ENCODE results near the gene ADAM12. TPM values are rescaled to one million over a fixed set of nuclear protein-coding genes. Genes with fewer than 3 reads are reported as not detected.

Gene ADAM12
- total and polyA plus RNA-seq, 10 of the 15 experiments (the other 5 are each of a cell fraction or from before 2014, with no cell fraction given), result under 0.01 to 0.62 (median 0.04) TPM; not detected in 5

DNA sequence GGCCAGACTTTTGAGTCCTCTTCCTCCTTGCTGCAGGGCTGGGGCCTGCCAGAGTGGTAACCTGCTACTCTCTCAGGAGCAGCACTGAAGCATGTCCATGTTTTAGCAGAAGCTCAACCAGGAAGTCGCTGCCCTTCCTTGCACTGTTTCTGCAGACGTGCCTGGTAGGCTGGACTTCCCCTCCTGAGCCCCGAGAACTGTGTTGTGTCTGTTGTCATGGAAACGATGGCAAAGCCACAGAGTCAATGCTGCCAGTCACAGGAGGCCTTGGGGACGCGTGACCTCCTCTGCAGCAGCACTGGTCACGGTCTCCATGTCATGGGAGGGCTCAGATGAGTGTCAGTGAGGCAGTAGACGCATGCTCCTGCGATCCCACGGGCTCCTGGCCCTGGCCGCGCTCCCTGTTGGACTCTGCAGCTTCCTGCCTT lies 346.5 kb downstream of the ADAM12 start (continued):
- TF ChIP-seq, protein P1, sequence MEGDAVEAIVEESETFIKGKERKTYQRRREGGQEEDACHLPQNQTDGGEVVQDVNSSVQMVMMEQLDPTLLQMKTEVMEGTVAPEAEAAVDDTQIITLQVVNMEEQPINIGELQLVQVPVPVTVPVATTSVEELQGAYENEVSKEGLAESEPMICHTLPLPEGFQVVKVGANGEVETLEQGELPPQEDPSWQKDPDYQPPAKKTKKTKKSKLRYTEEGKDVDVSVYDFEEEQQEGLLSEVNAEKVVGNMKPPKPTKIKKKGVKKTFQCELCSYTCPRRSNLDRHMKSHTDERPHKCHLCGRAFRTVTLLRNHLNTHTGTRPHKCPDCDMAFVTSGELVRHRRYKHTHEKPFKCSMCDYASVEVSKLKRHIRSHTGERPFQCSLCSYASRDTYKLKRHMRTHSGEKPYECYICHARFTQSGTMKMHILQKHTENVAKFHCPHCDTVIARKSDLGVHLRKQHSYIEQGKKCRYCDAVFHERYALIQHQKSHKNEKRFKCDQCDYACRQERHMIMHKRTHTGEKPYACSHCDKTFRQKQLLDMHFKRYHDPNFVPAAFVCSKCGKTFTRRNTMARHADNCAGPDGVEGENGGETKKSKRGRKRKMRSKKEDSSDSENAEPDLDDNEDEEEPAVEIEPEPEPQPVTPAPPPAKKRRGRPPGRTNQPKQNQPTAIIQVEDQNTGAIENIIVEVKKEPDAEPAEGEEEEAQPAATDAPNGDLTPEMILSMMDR (IDR thresholded peaks at IDR 0.05 in 2 of 3, conservative IDR thresholded peaks at IDR 0.05 in 1 of 3; ENCODE audit: control insufficient read depth in 2 of 3, extremely low read depth in 1 of 3, insufficient read depth in 1 of 3, low read depth in 3 of 3, low read length in 3 of 3), result no peak
- no peak for TF ChIP-seq NFIC (IDR thresholded peaks at IDR 0.05; ENCODE audit: low read depth, low read length)
- no peak for TF ChIP-seq CHD4 (IDR thresholded peaks at IDR 0.05)
- no peak for TF ChIP-seq SUPT20H (IDR thresholded peaks at IDR 0.05; ENCODE audit: borderline replicate concordance, control insufficient read depth, low read depth, low read length)
- peak; percentile 79 for TF ChIP-seq RUNX3 (IDR thresholded peaks at IDR 0.05; ENCODE audit: low read length)
- 0 out of 4 replicates have a peak, but pooled peaks of 1 of the 2 experiments have one; percentile 46 for TF ChIP-seq SRF (IDR thresholded peaks at IDR 0.05; ENCODE audit: low read depth in 2 of 2, low read length in 2 of 2)
- TF ChIP-seq, protein P2, sequence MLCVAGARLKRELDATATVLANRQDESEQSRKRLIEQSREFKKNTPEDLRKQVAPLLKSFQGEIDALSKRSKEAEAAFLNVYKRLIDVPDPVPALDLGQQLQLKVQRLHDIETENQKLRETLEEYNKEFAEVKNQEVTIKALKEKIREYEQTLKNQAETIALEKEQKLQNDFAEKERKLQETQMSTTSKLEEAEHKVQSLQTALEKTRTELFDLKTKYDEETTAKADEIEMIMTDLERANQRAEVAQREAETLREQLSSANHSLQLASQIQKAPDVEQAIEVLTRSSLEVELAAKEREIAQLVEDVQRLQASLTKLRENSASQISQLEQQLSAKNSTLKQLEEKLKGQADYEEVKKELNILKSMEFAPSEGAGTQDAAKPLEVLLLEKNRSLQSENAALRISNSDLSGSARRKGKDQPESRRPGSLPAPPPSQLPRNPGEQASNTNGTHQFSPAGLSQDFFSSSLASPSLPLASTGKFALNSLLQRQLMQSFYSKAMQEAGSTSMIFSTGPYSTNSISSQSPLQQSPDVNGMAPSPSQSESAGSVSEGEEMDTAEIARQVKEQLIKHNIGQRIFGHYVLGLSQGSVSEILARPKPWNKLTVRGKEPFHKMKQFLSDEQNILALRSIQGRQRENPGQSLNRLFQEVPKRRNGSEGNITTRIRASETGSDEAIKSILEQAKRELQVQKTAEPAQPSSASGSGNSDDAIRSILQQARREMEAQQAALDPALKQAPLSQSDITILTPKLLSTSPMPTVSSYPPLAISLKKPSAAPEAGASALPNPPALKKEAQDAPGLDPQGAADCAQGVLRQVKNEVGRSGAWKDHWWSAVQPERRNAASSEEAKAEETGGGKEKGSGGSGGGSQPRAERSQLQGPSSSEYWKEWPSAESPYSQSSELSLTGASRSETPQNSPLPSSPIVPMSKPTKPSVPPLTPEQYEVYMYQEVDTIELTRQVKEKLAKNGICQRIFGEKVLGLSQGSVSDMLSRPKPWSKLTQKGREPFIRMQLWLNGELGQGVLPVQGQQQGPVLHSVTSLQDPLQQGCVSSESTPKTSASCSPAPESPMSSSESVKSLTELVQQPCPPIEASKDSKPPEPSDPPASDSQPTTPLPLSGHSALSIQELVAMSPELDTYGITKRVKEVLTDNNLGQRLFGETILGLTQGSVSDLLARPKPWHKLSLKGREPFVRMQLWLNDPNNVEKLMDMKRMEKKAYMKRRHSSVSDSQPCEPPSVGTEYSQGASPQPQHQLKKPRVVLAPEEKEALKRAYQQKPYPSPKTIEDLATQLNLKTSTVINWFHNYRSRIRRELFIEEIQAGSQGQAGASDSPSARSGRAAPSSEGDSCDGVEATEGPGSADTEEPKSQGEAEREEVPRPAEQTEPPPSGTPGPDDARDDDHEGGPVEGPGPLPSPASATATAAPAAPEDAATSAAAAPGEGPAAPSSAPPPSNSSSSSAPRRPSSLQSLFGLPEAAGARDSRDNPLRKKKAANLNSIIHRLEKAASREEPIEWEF (IDR thresholded peaks at IDR 0.05; ENCODE audit: insufficient replicate concordance, low read depth, low read length), result peak; percentile 58
- TF ChIP-seq, protein P3, sequence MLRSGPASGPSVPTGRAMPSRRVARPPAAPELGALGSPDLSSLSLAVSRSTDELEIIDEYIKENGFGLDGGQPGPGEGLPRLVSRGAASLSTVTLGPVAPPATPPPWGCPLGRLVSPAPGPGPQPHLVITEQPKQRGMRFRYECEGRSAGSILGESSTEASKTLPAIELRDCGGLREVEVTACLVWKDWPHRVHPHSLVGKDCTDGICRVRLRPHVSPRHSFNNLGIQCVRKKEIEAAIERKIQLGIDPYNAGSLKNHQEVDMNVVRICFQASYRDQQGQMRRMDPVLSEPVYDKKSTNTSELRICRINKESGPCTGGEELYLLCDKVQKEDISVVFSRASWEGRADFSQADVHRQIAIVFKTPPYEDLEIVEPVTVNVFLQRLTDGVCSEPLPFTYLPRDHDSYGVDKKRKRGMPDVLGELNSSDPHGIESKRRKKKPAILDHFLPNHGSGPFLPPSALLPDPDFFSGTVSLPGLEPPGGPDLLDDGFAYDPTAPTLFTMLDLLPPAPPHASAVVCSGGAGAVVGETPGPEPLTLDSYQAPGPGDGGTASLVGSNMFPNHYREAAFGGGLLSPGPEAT (IDR thresholded peaks at IDR 0.05; ENCODE audit: low read depth), result peak; percentile 88
- peak; percentile 91 for TF ChIP-seq RAD51 (IDR thresholded peaks at IDR 0.05)
- peak; percentile 90; the same call in 1 of the 2 replicates for TF ChIP-seq TBL1XR1 (IDR thresholded peaks at IDR 0.05; ENCODE audit: low read depth, low read length)
- peak; percentile 68; the same call in 1 of the 2 replicates for TF ChIP-seq NBN (IDR thresholded peaks at IDR 0.05)
- 0 out of 2 replicates have a peak, but pooled peaks have one; percentile 11 for TF ChIP-seq MEF2A (IDR thresholded peaks at IDR 0.05; ENCODE audit: insufficient read depth, low read depth, low read length)
- TF ChIP-seq SREBF2 (IDR thresholded peaks at IDR 0.05; ENCODE audit: low read length), result no peak
- TF ChIP-seq, protein P4, sequence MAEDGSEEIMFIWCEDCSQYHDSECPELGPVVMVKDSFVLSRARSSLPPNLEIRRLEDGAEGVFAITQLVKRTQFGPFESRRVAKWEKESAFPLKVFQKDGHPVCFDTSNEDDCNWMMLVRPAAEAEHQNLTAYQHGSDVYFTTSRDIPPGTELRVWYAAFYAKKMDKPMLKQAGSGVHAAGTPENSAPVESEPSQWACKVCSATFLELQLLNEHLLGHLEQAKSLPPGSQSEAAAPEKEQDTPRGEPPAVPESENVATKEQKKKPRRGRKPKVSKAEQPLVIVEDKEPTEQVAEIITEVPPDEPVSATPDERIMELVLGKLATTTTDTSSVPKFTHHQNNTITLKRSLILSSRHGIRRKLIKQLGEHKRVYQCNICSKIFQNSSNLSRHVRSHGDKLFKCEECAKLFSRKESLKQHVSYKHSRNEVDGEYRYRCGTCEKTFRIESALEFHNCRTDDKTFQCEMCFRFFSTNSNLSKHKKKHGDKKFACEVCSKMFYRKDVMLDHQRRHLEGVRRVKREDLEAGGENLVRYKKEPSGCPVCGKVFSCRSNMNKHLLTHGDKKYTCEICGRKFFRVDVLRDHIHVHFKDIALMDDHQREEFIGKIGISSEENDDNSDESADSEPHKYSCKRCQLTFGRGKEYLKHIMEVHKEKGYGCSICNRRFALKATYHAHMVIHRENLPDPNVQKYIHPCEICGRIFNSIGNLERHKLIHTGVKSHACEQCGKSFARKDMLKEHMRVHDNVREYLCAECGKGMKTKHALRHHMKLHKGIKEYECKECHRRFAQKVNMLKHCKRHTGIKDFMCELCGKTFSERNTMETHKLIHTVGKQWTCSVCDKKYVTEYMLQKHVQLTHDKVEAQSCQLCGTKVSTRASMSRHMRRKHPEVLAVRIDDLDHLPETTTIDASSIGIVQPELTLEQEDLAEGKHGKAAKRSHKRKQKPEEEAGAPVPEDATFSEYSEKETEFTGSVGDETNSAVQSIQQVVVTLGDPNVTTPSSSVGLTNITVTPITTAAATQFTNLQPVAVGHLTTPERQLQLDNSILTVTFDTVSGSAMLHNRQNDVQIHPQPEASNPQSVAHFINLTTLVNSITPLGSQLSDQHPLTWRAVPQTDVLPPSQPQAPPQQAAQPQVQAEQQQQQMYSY (CRISPR knock-in tag; IDR thresholded peaks at IDR 0.05), result no peak
- TF ChIP-seq, protein P5, sequence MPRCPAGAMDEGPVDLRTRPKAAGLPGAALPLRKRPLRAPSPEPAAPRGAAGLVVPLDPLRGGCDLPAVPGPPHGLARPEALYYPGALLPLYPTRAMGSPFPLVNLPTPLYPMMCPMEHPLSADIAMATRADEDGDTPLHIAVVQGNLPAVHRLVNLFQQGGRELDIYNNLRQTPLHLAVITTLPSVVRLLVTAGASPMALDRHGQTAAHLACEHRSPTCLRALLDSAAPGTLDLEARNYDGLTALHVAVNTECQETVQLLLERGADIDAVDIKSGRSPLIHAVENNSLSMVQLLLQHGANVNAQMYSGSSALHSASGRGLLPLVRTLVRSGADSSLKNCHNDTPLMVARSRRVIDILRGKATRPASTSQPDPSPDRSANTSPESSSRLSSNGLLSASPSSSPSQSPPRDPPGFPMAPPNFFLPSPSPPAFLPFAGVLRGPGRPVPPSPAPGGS (IDR thresholded peaks at IDR 0.05; ENCODE audit: borderline replicate concordance, insufficient read depth, low read depth, low read length, poor library complexity, severe bottlenecking), result peak; percentile 87

Measured in GM12878 (cell line).